ACHN (cell line): Measurements from ENCODE around the gene TMEM63C.

Experiments
- DNase-seq: peaks from one replicate; pipeline ENCODE4 v3.0.0-alpha.2; 2015
- in situ Hi-C: cut with HindIII; loops from 2 replicates; pipeline ENCODE4 v1.10.0; 2017; ENCODE audit warnings: low sequenced_read_pairs, low pct_ligation_motif_present, low pct_unique_long_range_greater_than_20kb

The TMEM63C gene

DNA sequence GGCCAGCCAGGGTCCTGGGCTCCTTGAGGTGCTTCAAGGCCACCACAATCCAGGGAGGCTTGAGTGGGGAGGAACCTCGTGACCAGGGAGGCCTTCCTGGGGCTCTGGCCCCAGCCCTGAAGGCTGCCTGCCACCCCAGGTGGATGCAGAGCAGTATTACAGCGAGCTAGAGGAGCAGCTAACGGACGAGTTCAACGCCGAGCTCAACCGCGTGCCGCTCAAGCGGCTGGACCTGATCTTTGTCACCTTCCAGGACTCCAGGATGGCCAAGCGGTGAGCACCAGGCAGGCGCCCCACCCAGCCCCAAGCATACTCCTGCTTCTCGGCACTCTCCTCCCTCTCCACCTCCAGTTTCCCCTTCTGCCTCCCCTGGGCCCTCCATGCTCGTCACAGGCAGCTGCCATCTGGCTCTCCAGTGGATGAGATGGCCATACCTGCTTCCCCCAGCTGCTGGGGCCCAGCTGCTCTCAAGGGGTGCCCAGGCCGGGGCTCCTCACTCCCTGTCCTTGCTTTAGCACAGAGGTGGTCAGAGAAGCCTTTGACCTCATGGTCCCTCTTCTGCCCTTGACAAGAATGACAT is 58.8 kb downstream of the TMEM63C start:
- DNase-seq, result no peak
- in situ Hi-C loops, result no loop called here

DNA sequence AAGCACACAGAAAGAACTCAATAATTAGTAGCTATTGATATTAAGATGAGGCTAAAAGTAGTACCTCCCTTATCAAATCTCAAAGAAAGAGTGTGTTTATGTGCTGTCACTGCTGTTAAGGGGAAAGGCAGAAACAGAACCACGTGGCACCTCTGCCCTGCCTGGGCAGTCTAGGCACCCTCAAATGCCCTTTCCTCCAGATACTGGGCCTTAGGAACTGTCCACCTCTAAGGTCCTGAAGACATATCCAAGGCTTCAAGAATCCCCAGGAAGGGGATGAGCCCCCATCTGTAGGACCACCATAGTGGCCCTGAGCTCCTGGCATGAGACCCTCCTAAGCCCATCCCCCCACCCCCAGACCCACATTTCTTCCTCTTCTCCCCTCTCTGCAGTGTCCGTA is 60.4 kb downstream of the TMEM63C start:
- DNase-seq, result peak; percentile 10
- in situ Hi-C loops, result no loop called here

- in situ Hi-C loops, result no loop called here
These were observed 61.2 kb downstream of the TMEM63C start for GRCh38 chr14:77242752-77243151.

GRCh38 chr14:77243853-77244252 is 62.3 kb downstream of the TMEM63C start:
- DNase-seq, result no peak
- in situ Hi-C loops, result no loop called here

More at GRCh38 chr14:77242752-77243151, 61.2 kb downstream of the TMEM63C start:
- no peak for DNase-seq

GRCh38 chr14:77245820-77246219 is 64.2 kb downstream of the TMEM63C start:
- DNase-seq, result no peak
- in situ Hi-C loops, result no loop called here

- DNase-seq, result no peak
- in situ Hi-C loops, result no loop called here
These were observed 65.2 kb downstream of the TMEM63C start for GRCh38 chr14:77246784-77247183.

DNA sequence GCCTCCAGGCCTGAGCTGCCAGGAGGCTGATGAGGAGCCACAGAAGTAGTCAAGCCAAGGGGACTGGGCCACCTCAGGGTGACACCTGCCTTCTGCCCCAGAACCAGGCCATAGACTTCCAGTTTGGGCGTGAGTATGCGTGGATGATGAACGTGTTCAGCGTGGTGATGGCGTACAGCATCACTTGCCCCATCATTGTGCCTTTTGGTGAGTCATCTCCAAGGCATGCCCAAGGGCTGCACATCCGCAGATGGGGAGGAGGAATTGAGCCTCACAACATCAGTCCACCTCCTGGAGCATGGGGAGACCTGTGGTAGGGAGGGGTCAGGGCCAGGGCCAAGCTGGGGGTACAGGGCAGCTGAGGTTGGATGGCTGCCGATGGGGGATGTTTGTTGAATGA is 67.1 kb downstream of the TMEM63C start:
- no peak for DNase-seq
- in situ Hi-C loops, result no loop called here

- in situ Hi-C loops, result no loop called here
These were observed 67.7 kb downstream of the TMEM63C start for GRCh38 chr14:77249286-77249685.

GRCh38 chr14:77250927-77251326 is 69.3 kb downstream of the TMEM63C start:
- DNase-seq, result no peak
- in situ Hi-C loops, result no loop called here

More at GRCh38 chr14:77249286-77249685, 67.7 kb downstream of the TMEM63C start:
- no peak for DNase-seq

DNA sequence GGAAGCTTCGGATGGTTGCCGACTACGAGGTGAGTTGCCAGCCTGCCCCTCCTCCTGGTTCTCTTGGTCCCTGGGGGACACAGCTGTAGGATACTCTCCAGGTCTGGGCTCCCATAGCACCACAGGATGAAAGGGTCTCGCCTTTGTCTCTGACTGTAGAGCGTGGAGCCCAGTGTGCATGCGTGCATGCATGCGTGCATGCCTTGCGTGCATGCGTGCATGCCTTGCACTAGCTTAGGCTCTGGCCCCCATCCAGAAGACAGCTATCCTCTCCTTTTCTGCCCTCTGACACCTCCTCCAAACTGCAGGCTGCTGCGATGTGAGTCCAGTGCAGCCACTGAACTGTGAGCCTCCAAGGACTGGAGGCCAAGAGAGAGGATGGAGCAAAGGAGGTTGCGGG is 70.3 kb downstream of the TMEM63C start:
- no peak for DNase-seq
- in situ Hi-C loops, result no loop called here

DNA sequence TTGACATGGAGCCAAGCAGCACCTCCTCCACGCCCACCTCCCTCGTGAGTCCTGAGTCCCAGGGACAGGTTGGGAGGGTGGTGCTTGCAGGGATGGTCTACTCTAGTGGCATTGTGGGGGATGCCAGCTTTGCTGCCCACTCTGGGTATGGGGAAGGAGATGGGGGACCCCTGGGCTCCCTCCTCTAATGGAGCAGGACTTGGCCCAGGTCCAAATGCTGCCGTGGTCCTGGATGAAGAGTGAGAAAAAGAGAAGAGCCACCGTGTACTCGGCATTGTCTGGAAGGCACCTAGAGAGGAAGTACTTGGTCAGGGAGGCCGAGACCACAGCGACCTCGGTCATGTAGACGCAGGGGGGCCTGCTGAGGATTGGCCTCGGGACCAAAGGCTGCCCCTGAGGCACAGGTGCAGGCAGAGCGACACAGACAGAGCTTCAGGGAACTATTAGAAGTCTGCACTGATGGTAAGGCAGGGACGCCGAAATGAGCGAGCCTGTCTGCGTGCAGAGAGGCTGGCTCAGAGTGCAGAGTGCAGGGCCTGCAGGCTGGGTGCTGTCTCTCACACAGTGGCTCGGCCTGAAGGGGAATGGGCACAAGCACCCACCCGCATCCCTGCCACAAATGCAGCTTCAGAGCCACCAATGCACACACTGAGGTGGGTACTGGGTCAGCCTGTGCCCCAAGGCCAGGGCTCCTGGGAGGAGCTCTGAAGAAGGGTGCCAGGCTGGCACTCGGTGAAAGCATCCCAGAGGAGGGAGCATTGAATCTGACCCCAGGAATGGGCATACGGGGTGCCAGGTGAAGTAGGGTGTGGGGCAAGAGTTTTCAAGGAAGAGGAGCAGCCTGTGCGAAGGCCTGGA is 72.0 kb downstream of the TMEM63C start:
- no peak for DNase-seq
- in situ Hi-C loops, result no loop called here

DNA sequence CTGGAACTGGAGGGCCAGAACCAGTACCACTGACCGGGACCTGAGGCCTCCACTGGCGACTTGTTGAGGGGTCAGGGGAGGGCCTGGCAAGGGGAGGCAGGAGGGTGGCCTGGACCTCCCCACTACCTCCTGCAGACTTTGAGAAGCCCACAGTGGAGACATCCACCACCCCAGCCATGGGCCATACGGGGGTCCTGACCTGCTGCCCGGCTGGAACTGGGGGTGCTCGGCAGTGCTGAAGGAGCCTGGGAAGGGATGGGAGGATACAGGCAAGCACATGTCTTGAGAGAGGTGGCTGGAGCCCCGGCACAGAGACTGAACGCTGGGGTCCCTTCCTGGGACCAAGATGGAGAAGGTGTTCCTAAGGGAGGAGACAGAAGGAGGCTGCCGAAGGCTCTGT is 75.1 kb downstream of the TMEM63C start:
- DNase-seq, result no peak
- in situ Hi-C loops, result no loop called here

GRCh38 chr14:77257700-77258099 is 76.1 kb downstream of the TMEM63C start:
- DNase-seq, result no peak

GRCh38 chr14:77258566-77258965 is 77.0 kb downstream of the TMEM63C start:
- in situ Hi-C loops, result no loop called here
- DNase-seq, result no peak

More at GRCh38 chr14:77257700-77258099, 76.1 kb downstream of the TMEM63C start:
- in situ Hi-C loops, result no loop called here

- DNase-seq, result no peak
- in situ Hi-C loops, result no loop called here
These were observed 77.6 kb downstream of the TMEM63C start for GRCh38 chr14:77259025-77259715.

- no peak for DNase-seq
- in situ Hi-C loops, result no loop called here
These were observed 78.6 kb downstream of the TMEM63C start for GRCh38 chr14:77260199-77260598.

GRCh38 chr14:77260631-77261030 is 79.0 kb downstream of the TMEM63C start:
- no peak for DNase-seq
- in situ Hi-C loops, result no loop called here

DNA sequence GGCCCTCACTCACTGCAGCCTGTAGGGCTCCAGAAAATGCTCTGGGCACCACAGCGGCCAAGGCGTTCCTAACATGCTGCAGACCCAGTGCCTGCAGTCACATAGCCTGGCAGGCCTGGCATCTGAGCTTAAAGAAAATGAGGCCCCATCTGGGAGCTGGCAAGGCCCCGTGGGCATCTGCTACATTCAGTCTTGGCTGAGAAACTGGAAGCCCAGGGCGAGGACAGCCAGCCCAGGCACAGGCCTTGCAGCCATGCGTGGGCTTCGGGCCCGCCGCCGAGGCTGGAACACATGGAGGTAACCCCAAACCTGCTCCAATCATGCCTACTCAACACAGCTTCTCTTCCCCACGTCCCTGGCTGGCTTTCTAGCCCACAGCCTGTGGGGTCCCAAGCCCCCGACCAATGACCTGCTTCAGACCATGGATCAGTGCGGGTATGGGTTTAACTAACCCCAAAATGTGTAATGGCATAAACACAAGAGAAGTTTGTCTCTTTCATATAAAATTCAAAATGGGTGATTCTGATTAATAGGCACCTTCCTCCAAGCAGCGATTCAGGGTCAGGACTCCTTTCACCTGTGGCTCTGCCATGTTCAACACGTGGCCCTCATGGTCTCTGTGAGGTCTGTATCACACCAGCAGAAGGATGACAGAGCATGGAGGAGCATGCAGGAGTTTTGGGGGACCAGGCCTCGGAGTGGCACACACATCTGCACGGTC is 83.0 kb downstream of the TMEM63C start:
- DNase-seq, result no peak
- in situ Hi-C loops, result no loop called here

GRCh38 chr14:77265187-77265515 is 83.6 kb downstream of the TMEM63C start:
- in situ Hi-C loops, result no loop called here
- DNase-seq, result no peak
